Activated CD4-positive, alpha-beta T cell treated with anti-CD3 and anti-CD28 coated beads for 1 hour (primary cell): ENCODE data around the gene TP63.

Experiments used
- DNase-seq: peaks from one replicate; pipeline ENCODE4 v3.0.0-alpha.2; 2020

Gene TP63

DNA sequence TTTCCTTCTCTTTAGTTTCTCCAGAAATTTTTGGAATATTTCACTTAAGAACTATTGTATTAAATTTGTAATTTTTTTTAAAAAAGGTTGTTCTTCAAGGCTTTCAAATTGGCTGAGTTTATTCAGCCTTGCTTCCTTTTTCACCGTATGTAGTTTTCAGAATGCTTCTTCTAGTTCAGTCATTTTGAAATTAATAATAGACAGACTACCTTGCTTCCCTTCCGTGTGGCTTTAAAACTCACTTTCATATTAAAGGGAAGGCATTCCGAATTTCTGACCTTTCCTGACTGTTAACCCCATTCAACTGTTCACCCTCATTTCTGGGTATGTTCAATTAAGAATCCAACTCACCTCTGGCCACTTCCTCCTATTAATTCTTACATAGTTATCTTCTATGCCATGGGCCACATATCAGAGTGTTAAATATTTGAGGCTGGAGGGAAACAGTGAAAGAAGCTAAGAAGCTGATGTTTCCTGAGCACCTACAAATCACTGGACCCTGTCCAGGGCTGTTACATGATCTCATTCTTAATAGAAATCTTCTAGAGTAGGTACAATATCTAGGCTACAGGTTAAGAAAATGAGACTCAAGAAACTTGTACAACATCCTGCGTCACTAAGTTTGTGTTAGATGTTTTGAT is 252.0 kb downstream of the TP63 start:
- DNase-seq: no peak

DNA sequence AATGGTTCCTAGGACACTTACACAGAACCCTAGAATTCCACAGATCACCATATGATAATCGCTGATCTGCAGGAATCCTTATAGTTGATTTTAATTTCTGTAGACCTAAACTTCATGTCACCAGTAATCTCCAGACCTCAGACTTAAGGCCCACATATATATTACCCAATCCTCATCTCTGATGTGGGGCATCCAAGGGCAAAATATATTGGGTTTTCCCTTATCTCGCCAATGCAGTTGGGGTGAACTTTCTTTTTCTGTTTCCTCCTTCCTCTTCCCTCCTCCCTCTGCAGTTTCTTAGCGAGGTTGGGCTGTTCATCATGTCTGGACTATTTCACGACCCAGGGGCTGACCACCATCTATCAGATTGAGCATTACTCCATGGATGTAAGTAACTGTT is 259.3 kb downstream of the TP63 start:
- DNase-seq: no peak

DNA sequence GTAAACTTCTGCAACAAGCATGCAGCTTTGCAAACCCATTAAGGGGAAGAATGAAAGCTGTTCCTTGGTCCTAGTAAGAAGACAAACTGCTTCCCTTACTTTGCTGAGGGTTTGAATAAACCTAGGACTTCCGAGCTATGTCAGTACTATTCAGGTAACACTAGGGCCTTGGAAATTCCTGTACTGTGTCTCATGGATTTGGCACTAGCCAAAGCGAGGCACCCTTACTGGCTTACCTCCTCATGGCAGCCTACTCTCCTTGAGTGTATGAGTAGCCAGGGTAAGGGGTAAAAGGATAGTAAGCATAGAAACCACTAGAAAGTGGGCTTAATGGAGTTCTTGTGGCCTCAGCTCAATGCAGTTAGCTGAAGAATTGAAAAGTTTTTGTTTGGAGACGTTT is 265.3 kb downstream of the TP63 start:
- DNase-seq: no peak

DNA sequence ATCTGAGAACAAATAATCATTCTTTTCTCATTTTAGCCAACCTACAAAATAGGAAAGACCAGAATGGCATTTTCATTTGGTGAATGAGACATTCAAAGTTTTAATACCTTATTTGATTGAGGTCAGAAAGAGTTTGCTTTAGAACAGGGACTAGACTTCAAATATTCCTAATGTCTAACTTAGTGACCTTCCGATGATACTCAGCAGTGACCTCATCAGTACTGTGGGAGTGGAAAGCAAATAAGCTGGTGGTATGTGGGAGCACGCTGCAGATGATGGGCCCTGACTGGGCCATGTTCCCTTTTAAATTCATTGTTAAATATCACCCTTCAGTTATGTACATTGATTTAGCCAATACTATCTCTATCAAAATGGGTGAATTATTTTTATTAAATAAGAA is 266.2 kb downstream of the TP63 start:
- no peak for DNase-seq

DNA sequence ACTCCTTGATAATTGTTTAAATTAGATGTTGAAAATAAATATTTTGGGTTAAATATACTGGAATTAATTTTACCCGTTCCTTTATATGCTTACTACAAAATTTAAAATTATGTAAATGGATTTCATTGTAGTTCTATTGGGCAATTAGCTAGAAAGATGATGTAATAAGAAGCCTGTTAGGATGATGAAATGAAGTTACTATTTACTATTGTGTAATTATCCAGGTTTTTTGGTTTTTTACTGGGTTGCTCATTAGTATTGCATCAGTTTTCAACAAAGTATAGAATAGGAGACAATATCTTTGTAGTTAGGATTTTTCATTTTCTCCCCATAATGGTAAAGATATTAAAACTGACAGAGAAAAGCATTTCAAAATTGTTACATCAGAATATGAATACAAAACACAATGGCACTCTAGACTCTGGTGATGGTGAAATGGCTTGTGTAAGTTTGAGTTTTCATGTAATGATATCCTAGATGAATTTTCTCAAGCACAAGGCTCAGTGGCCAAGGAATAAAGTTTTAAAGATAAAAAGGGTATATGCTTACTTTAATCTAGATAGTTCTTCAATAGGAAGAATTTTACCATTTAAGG is 267.5 kb downstream of the TP63 start:
- DNase-seq: no peak

DNA sequence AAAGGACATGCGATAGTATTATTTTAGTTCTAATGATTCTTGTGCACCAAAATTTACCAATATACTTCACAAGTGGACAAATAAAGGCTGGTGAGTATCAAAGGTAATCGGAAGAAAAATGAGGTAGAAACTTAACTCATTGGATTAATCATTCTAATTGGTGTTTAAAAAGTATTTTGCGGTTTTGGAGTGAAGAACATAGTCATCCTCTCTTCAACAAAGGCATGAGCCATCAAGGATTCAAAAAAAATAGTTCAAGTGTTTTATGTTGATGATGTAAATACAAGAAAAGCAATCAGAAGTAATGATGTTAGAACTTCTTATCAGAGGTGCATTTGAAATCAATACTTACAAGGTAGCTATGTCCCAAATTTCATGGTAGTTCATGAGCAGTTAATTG is 268.0 kb downstream of the TP63 start:
- DNase-seq: no peak

DNA sequence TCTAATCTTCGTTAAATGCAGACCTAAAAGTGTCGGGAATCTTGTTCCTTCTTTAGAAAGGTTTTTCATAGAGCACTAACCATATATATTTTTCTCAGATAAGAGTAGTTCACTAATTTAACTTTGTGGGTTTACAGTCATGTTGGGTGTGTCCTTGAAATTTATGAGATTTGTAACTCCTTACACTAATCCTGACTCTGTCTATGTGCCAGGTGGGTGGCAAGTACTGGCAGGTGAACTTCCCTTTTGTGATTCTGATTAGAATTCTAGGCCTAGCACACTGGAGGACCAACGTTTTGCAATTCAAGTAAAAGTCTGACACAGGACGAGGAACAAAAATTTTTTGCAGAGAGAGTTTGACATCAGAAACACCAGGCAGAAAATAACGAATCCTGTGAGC is 269.4 kb downstream of the TP63 start:
- no peak for DNase-seq

DNA sequence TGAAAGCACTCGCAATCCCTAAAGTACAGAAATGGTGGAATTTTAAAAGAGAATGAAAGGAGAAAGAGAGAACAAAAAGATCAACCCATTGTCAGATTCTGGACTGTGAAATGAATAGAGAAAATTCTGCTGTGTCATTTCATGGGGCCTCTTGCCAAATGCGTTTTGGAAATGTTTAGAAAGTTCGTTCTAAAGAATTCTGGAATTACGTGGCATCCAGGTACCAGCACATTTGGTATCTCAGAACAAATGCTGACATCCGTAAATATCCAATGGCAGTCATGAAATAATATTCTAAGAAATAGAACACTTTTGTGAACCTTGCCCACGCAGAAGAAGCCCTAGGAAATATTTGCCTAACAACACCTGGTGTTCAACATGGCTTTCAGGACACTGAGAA is 270.3 kb downstream of the TP63 start:
- no peak for DNase-seq

DNA sequence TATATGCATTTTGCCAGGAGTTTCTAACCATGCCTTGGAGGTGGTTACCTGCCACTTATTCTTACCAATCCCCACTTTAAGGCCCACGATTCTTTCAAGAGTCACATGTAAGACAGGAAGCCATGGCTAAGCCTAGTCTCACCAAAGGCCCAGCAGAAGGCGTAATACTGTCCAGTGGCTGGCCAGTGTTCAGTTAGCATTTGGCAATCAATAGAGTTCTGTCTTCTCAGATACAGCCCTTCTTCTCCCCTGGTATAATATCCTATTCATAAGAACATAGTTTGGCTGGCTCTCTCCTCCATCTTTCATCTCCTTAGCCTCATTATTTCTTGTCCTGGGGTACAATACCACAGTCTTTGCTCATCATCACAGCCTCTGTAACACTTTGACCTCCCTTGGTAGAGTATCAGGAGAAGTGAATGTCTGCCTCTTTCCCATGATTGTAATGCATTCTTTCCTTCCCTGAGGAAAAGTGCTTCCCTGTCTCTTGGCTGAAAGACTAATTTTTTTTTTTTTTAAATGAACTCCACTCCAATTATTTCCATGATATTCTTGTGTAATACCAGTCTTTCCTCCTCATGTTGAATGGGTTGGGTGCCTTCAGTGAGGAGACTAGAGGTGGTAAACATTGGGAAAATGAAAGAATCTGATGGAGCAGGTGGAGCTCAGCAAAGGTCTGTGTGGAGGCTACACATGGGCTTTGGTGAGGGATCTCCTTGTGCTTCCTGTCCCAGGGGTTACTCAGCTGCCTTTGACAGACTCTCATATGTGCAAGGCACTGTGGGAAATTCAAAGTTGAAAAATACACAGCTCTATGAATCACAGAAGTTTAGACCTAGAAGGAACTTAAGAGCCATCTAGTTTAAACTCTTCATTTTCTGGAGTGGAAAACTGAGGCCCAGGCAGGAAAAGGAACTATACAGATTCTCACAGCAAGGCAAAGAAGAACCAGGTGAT is 271.3 kb downstream of the TP63 start:
- no peak for DNase-seq

DNA sequence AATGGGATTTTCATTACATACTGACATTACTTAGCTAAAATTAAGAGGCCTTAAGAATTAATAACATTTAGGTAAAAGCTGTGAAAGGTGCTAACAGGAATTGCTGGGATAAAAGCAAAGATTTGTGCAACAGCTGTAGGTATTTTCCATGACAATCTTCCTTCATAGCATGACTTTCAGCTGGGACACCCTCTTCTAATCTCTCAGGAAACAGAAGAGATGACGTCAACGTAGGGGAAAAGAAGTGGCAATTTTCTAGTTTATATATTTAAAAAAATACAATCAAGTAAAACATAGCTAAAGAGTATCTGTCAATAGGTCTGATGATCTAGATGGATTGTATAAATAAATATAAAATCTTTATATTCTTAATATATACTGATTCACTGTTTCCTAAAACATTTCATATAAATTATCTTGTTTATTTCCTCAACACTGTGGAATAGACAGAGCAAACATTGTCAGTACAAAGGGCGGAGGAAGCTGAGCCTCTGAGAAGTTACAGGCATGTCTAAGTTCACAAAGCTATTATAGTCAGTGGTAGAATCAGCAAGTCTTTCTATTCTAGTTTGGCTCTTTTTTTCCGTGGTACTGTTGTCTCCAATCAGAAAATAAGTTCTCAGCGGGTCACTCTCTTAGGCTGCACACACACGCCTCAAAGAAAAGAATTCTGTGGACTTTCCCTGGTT is 272.5 kb downstream of the TP63 start:
- no peak for DNase-seq

DNA sequence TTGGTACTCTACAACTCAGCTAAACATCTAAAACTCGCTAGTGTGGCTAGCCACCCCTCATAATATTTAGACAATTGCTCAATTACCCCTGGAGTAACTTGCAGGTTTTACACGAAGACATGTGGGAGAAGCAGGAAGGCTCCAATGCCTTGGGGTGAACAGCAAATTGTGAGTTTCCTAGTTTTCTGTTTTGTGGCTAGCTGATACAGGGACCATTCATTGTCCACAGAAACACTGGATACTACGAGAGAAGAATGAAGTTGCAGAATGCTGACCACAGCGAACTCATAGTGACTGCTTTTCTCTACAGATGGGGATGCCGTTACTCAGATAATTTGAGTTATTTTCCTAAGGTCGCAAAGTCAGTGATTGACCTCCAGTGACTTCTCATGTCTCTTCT is 276.6 kb downstream of the TP63 start:
- DNase-seq: no peak

DNA sequence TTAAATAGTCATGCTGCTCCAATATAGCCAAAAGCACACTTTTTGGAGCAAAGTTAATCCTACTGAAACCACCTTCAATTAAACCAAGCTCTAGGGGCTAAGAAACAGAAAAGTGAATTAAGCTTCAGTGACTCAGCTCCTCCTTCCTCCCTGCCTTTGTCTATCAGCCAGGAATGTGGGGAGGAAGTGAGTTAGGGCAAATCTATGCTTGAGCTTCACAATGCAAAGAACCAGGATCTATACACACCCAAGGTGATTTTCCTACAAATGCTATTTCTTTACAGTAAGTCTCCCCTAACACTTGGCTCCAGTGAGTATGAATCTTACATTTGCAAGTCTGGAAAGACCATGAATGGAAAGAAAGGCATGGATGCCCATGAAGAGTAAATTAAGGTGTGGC is 277.5 kb downstream of the TP63 start:
- DNase-seq: no peak

DNA sequence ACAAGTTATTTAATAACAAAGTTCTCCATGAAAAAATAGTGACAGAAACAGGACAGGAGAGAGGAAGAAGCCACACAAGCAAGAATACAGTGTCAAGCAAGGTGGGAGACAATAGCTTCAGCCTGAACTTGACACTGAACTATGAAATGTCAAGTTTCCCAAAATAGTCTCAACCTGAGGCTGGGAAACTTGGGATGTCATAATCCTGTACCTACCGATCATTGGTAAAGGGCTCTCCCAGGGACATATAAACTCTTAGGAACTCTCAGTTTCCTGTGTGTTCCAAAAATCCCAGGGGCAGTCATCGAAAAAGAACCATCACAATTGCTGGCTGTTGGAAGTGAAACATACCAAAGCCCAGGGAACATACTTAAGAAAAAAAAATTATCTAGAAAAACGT is 277.9 kb downstream of the TP63 start:
- DNase-seq: no peak

DNA sequence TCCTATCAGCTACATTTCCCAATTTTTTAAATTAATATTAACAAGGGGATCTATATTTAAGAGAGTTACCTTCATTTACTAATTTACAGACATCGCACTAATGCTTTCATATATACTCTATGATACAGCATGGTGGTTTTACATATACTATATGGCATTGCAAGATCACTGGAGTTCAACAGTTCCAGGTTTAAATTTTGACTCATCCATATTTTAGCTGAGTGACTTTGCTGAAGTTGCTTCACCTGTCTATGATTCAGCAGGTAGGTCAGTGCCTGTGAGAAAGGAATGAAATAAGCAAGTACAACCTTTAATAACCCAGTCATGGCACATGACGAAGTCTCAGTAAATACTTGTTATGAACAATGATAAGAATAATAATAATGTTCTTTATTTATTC is 278.4 kb downstream of the TP63 start:
- no peak for DNase-seq

DNA sequence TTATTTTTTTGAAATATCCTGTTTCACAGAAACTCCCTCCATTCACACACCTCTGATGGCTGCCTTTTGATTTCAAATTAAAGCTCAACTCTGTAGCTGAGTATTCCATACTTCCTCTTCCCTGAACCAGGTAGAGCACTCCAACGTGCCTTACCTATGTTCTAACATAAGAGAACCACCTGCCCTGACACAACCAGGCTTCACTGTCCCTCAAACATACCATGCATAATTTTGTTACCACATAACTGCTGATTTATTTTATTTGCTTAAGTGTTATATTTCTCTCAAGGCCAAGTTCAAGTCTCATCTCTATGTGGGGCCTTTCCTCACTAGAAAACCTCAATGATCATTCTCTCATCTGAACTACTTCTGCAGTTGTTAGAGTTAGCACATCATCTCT is 279.8 kb downstream of the TP63 start:
- no peak for DNase-seq

DNA sequence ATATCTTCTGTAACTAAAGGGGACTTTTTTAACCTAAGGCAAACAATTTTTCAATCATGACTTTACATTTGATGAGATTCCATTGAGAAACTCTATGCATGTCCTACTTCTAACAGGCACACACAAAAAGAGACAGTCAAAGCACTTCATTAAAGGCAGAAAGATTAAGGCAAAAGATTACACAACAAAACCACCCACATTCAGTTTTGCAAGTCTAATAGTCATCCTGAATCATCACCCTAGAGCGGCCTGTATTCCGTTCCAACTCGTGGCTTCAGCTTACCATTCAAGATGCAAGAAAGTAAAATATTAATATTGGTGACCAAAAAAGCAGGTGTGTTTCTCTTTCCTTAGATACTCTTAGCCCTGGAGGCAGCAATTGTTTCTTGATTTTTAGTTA is 283.6 kb downstream of the TP63 start:
- DNase-seq: no peak

DNA sequence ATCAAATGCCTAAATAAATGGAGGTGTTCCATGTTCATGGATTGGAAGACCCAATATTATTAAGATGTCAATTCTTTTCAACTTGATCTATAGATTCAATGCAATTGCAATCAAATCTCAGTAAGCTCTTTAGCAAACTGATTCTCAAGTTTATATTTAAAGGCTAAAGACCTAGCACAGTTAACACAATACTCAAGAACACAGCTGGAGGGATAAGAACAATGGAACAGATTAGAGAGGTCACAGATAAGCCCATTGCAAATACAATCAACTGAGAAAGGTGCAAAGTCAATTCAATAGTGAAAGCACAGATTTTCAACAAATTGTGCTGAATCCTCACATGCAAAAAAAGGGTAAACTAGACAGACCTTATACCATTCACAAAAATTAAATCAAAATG is 290.6 kb downstream of the TP63 start:
- DNase-seq: no peak

DNA sequence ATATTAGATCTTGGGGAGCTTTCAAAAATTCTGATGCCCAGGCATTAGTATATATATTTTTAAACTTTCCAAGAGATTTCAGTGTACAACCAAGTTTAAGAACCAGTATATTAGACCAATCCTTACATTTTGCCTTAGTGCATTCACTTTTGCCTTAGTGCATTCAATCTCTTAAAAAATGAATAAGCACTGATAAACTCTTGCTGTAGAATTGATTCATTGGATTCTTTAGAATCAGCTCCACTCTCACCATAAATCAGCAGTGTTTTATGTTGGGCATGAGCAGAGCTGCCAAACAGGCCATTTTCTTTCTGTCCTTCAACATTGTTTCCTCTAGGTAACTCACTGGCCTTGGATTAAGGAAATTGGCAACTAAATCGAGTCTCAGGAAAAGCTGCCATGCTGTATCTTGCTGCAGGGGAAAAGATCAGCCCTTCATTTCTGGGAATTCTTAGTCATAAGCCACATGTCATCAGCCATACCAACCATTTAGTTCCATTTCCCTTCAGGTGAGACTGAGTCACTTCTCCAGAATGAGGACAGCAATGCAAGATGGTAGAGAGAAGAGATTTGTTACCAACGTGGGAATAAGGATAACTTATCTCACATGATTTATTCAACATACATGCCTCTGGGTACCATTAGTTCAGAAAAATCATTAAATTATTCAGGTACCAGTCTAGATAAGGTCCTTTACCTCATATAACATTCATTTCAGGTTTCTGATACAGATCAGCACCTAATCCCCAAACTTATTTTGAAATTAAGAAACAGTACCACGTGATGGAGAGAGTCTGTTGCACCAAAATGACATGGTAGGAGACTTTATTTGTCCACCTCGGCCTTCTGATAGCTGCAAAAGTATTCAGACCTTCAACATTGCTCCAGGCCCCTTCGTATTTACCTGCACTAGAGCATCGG is 297.0 kb downstream of the TP63 start:
- DNase-seq: no peak

DNA sequence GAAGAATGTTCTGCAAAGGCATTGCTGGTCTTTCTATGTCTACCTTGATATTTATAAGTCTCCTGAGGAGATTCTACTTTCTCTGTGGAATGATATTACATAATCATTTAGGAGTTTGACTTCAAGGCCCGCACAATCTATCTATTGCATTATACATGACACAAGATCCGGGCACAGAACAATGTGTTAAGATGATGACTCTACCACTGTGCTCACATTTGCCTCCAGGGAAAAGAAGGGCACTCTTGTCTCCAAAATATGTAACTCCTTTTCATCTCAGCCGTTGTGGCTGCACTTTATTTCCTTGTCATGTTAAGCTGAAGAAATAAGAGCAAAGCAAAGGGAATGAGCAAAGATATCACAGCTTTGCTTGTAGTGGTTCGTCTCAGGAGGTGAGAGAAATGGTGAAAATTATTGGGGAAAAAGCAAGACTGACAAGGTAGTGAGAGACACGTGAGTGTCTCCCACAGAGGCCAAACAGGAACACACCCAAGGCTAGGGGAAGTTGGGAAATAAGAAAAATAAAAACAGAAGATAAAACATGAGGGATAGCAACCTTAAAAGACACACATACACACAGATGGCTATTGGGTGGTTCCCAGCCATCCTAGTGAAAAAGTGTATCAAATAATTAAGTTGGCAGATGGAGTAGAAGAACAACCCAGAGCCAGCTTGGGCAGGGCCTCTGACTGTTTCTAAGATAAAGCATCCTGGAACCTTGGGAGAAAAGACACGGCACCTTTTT is 305.2 kb downstream of the TP63 start:
- no peak for DNase-seq

DNA sequence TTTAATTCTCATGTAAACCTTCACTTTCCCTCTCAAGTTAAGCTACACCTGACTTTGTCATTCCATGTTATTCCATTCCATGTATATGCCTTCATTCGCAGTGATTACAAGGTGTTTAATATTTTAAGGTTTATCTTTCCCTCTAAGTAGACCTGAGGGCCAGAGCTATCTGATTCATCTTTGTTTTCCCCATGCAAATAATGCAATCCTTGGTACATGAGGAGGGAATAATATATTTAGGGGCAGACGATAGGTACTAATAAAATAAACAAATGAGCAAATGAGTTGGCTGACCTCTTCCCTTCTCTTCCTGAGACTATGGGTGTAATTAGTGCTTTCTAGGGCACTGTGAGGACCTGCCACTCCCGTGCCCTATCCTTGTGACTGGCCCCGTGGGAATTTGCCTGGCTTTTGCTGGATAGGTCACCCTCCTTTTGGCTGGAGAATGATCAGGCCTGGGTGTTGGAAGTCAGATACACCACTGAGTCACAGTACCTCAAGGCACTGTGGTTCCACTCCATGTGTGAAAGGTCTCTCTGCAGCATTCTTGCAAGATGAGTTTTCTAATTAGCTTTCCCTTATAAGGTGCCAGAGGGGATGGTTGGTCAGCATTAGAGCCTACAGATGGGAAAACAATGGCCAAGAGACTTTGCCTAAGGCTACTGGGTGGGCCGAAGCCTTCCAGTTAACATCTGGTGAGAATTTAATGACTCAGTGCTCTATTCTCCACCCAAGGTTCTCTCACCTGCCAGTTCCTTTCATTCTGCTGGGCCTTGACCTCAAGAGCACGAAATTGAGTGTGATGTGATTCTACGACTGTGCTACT is 306.3 kb downstream of the TP63 start:
- DNase-seq: no peak

DNA sequence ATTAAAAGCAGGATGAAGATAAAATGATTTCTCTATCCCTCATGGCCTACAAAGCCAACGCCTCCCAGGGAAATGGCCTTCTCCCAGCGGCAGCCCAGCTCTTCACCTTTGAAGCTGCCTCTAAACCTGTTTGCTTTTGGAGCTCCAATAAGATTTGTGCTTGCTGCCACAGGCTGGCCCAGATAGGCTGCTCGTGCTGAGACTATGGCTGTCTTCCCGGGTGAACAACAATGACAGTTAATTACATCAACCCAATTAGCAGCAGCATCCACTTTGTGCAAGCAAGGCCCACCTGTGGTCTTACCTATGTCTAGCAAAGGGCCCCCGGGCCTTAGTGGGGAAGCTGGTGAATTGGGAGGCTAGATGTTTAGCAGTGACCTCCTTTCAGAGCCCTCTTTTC is 309.9 kb downstream of the TP63 start:
- no peak for DNase-seq
